HCT116 (cell line): ENCODE results near the gene KMT2D.
A peak's percentile ranks its signal among the peaks of the same experiment; 100 is the strongest.

Experiments
- CBX3 ChIP-seq: IDR thresholded peaks from 2 replicates; pipeline ENCODE4 v1.6.1; 2012; ENCODE audit warnings: low read depth
- CEBPB ChIP-seq: IDR thresholded peaks from 2 replicates; pipeline ENCODE4 v1.6.1; 2012; ENCODE audit warnings: low read depth
- EZH2 ChIP-seq: fragments of 200-600 bp; sonication (generic); IDR thresholded peaks from 2 replicates; pipeline ENCODE4 v1.6.1; 2017; ENCODE audit warnings: antibody characterized with exemption, mixed run types
- EZH2phosphoT487 ChIP-seq: fragments of 200-600 bp; IDR thresholded peaks from 2 replicates; pipeline ENCODE4 v1.6.1; 2018; ENCODE audit warnings: antibody characterized with exemption, borderline replicate concordance
- POLR2A ChIP-seq: IDR thresholded peaks from 2 replicates; pipeline ENCODE4 v1.7.0; 2011; ENCODE audit warnings: borderline replicate concordance; ENCODE audit not compliant: insufficient read depth, insufficient read length; ENCODE audit errors: extremely low read depth
- POLR2AphosphoS5 ChIP-seq: IDR thresholded peaks from 2 replicates; pipeline ENCODE4 v1.6.1; 2011; ENCODE audit warnings: mild to moderate bottlenecking, low read depth, low read length, moderate library complexity
- SP1 ChIP-seq: IDR thresholded peaks from 2 replicates; pipeline ENCODE4 v1.6.1; 2012; ENCODE audit warnings: low read depth
- SRF ChIP-seq: IDR thresholded peaks from 2 replicates; pipeline ENCODE4 v1.6.1; 2012; ENCODE audit warnings: low read depth
- YY1 ChIP-seq: IDR thresholded peaks from 2 replicates; pipeline ENCODE4 v1.6.1; 2011; ENCODE audit warnings: low read length, low read depth, moderate library complexity, mild to moderate bottlenecking; ENCODE audit not compliant: insufficient replicate concordance; ENCODE audit errors: extremely low read depth
- ZBTB33 ChIP-seq: IDR thresholded peaks from 2 replicates; pipeline ENCODE4 v1.6.1; 2011; ENCODE audit warnings: mild to moderate bottlenecking, low read length, moderate library complexity; ENCODE audit not compliant: insufficient replicate concordance; ENCODE audit errors: extremely low read depth
- ZNF274 ChIP-seq: fragments of 200-500 bp; sonication (Bioruptor generic); IDR thresholded peaks from 2 replicates; pipeline ENCODE4 v1.6.1; 2014; ENCODE audit warnings: mild to moderate bottlenecking, low read depth, low read length, inconsistent platforms
- TF ChIP-seq, protein P1 (sequence below), 3 experiments: fragments of 200-600 bp in 1 of 3; sonication (generic) in 1 of 3; IDR thresholded peaks in 2 of 3; conservative IDR thresholded peaks in 1 of 3; 2 replicates each; pipeline ENCODE4 v1.5.1; 2012 to 2017; ENCODE audit warnings: low read depth in 2 of 3, low read length in 2 of 3, antibody characterized with exemption in 1 of 3, borderline replicate concordance in 1 of 3, control low read depth in 1 of 3, mild to moderate bottlenecking in 1 of 3, mixed read lengths in 1 of 3, mixed run types in 1 of 3, moderate library complexity in 1 of 3; ENCODE audit not compliant: insufficient read depth in 1 of 3
- TF ChIP-seq, protein P2 (sequence below): IDR thresholded peaks from 2 replicates; pipeline ENCODE4 v1.6.1; 2012; ENCODE audit warnings: low read depth

GRCh38 chr12:49043856-49044258 is 16.7 kb downstream of the KMT2D start:
- TF ChIP-seq YY1 (no peak), EZH2 (no peak), POLR2A (no peak), SRF (no peak), ZBTB33 (no peak), POLR2AphosphoS5 (no peak), EZH2phosphoT487 (no peak), CEBPB (no peak), CBX3 (no peak), ZNF274 (no peak), SP1 (no peak)
- TF ChIP-seq, protein P1, sequence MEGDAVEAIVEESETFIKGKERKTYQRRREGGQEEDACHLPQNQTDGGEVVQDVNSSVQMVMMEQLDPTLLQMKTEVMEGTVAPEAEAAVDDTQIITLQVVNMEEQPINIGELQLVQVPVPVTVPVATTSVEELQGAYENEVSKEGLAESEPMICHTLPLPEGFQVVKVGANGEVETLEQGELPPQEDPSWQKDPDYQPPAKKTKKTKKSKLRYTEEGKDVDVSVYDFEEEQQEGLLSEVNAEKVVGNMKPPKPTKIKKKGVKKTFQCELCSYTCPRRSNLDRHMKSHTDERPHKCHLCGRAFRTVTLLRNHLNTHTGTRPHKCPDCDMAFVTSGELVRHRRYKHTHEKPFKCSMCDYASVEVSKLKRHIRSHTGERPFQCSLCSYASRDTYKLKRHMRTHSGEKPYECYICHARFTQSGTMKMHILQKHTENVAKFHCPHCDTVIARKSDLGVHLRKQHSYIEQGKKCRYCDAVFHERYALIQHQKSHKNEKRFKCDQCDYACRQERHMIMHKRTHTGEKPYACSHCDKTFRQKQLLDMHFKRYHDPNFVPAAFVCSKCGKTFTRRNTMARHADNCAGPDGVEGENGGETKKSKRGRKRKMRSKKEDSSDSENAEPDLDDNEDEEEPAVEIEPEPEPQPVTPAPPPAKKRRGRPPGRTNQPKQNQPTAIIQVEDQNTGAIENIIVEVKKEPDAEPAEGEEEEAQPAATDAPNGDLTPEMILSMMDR (IDR thresholded peaks at IDR 0.05 in 2 of 3, conservative IDR thresholded peaks at IDR 0.05 in 1 of 3; ENCODE audit: borderline replicate concordance in 1 of 3, insufficient read depth in 1 of 3, low read depth in 2 of 3, low read length in 2 of 3) = peak; percentile 25 to 93 (median 82); a peak in 5 of 6 replicates
- TF ChIP-seq, protein P2, sequence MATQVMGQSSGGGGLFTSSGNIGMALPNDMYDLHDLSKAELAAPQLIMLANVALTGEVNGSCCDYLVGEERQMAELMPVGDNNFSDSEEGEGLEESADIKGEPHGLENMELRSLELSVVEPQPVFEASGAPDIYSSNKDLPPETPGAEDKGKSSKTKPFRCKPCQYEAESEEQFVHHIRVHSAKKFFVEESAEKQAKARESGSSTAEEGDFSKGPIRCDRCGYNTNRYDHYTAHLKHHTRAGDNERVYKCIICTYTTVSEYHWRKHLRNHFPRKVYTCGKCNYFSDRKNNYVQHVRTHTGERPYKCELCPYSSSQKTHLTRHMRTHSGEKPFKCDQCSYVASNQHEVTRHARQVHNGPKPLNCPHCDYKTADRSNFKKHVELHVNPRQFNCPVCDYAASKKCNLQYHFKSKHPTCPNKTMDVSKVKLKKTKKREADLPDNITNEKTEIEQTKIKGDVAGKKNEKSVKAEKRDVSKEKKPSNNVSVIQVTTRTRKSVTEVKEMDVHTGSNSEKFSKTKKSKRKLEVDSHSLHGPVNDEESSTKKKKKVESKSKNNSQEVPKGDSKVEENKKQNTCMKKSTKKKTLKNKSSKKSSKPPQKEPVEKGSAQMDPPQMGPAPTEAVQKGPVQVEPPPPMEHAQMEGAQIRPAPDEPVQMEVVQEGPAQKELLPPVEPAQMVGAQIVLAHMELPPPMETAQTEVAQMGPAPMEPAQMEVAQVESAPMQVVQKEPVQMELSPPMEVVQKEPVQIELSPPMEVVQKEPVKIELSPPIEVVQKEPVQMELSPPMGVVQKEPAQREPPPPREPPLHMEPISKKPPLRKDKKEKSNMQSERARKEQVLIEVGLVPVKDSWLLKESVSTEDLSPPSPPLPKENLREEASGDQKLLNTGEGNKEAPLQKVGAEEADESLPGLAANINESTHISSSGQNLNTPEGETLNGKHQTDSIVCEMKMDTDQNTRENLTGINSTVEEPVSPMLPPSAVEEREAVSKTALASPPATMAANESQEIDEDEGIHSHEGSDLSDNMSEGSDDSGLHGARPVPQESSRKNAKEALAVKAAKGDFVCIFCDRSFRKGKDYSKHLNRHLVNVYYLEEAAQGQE = no peak
